Activated B cell treated with CpG ODN at 0.5 μM for 24 hours (primary cell): ENCODE results near the gene SLC22A5. TPM values are rescaled to one million over a fixed set of nuclear protein-coding genes. Genes with fewer than 3 reads are reported as not detected.

Source experiments
- ATAC-seq: fragments of 200-7000 bp; cut with Tn5 transposase; one replicate; pipeline ENCODE4 v1.10.0; 2021; ENCODE audit warnings: low read depth, mild to moderate bottlenecking, moderate library complexity
- CTCF ChIA-PET: fragments of 350-600 bp; sonication (Branson Sonifier 250); formaldehyde crosslinking; loops from one replicate; lab custom pipeline; 2021; ENCODE audit warnings: antibody characterized with exemption; lab: Charles Lee
- POLR2A ChIA-PET: fragments of 350-600 bp; sonication (Branson Sonifier 250); formaldehyde crosslinking; loops from one replicate; lab custom pipeline; 2021; ENCODE audit warnings: antibody characterized with exemption; lab: Charles Lee
- DNase-seq: peaks from one replicate; pipeline ENCODE4 v3.0.0; 2022
- H3K27ac Mint-ChIP-seq: one replicate; pipeline ENCODE4 v1.8.0; 2020; ENCODE audit warnings: mixed read lengths
- H3K27me3 Mint-ChIP-seq: one replicate; pipeline ENCODE4 v1.8.0; 2021; ENCODE audit warnings: mixed read lengths
- H3K36me3 Mint-ChIP-seq: one replicate; pipeline ENCODE4 v1.8.0; 2021; ENCODE audit warnings: low read depth, mixed read lengths
- H3K4me1 Mint-ChIP-seq: one replicate; pipeline ENCODE4 v1.8.0; 2021; ENCODE audit warnings: mixed read lengths
- H3K4me3 Mint-ChIP-seq: one replicate; pipeline ENCODE4 v1.8.0; 2020; ENCODE audit warnings: mild to moderate bottlenecking, mixed read lengths
- H3K9me3 Mint-ChIP-seq: one replicate; pipeline ENCODE4 v1.8.0; 2020; ENCODE audit warnings: mixed read lengths
- intact Hi-C: fragments of 100-400 bp; cut with micrococcal nuclease; formaldehyde crosslinking; loops from one replicate; pipeline ENCODE4 v1.15.1; 2024
- total RNA-seq: library from RNA; stranded (reverse); gene quantifications from 2 replicates; pipeline ENCODE4 v1.2.3, GENCODE V29; 2022
- TF ChIP-seq, protein P1 (sequence below): fragments of 200-600 bp; IDR thresholded peaks from one replicate; pipeline ENCODE4 v1.8.0; 2022; ENCODE audit warnings: antibody characterized with exemption, mild to moderate bottlenecking

The SLC22A5 gene
- total RNA-seq, 1 donor from 2014 or later = 6.6 TPM

DNA sequence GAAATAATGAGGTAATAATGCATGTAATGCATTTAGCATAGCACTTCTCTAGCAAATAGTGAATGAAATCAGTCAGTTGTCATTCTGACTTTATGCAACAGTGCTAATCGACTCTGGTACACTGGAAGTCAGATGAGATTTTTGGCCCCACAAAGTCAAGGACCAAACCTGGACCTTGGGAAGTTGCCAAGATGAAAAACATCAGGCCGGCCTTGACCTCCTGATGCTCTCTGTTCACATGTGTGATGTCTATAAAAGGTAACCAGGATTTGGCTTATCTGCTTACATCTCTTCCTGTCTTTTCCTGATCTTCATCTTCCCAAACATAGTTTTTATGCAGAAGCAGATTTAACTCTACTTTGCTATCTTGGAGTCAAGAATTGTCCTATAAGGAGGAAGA lies 39.5 kb downstream of the SLC22A5 start:
- TF ChIP-seq, protein P1, sequence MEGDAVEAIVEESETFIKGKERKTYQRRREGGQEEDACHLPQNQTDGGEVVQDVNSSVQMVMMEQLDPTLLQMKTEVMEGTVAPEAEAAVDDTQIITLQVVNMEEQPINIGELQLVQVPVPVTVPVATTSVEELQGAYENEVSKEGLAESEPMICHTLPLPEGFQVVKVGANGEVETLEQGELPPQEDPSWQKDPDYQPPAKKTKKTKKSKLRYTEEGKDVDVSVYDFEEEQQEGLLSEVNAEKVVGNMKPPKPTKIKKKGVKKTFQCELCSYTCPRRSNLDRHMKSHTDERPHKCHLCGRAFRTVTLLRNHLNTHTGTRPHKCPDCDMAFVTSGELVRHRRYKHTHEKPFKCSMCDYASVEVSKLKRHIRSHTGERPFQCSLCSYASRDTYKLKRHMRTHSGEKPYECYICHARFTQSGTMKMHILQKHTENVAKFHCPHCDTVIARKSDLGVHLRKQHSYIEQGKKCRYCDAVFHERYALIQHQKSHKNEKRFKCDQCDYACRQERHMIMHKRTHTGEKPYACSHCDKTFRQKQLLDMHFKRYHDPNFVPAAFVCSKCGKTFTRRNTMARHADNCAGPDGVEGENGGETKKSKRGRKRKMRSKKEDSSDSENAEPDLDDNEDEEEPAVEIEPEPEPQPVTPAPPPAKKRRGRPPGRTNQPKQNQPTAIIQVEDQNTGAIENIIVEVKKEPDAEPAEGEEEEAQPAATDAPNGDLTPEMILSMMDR = no peak
- Mint-ChIP-seq H3K27ac (peak overlapping the region; percentile 99), H3K9me3 (no peaks in the 10 kb centered on the region), H3K36me3 (peaks cover 3% of the 10 kb centered on the region), H3K27me3 (no peaks in the 10 kb centered on the region), H3K4me1 (peaks cover 63% of the 10 kb centered on the region), H3K4me3 (peak overlapping the region; percentile 52)
- POLR2A ChIA-PET = interaction anchor here (1.4 to 4.6 kb wide), 4 partner anchors 16 to 87 kb away, joined by 3 to 149 read pairs (median 113); partner anchors contain the start of gene IRF1
- intact Hi-C loops = no loop called here
- no peak for ATAC-seq
- CTCF ChIA-PET = interaction anchor here (1.2 to 3.9 kb wide), 4 partner anchors 12 to 91 kb away, joined by 3 to 36 read pairs (median 10); no protein-coding TSS in a partner anchor
- DNase-seq = no peak

DNA sequence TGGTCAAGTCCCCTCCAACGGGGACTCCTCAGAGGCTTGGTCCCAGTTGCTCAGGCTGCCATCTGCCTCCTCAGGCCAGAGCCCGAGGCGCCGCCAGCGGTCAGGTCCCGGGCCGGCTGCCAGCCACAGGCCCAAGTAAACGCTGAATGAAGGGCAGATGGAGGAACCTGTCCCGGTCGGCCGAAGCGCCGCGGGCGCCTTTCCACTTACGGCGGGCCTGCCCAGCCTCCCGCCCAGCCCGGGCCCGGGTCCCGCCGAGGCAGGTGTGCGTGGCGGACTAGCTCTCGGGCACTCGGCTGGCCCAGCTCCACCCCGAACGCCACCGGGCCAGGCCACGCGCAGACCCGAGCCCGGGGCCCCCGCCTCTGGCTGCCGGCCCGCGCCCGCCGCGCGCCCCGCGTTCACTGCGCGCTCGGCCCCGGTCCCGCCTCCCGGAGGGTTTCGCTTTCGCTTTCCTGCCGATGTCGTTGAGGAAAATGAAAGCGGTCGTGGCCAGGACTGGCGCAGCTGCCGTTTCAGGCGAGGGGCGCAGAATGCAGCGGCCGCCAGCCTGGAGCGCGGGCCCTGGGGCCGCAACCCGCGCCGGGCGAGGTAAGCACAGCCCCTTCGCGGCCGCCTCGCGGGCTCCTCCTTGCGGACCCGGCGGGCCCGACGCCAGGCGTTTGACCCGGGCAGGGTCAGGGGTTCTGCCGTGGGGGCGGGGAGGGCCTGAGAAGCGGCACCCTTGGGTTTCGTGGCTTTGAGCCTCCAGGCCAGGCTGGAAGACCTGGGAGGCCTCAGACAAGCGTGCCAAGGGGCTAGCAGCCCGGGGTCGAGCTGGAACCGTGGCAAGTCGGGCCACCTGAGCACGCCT lies 41.2 kb downstream of the SLC22A5 start:
- H3K4me3 Mint-ChIP-seq = peak overlapping the region; percentile 94
- ChIA-PET POLR2A (interaction anchor here (0.6 to 4.6 kb wide), 27 partner anchors 8 to 1577 kb away, joined by 3 to 149 read pairs (median 6); partner anchors contain the start of genes IRF1, RAD50 and SLC22A5), CTCF (interaction anchor here (0.6 to 3.9 kb wide), 14 partner anchors 10 to 409 kb away, joined by 3 to 36 read pairs (median 6); partner anchors contain the start of gene IRF1)
- no peaks in the 10 kb centered on the region for H3K9me3 Mint-ChIP-seq
- H3K27ac Mint-ChIP-seq = peak overlapping the region; percentile 99
- DNase-seq (peak; percentile 85), ATAC-seq (peak; percentile 86)
- H3K27me3 Mint-ChIP-seq = no peaks in the 10 kb centered on the region
- peaks cover 75% of the 10 kb centered on the region for H3K4me1 Mint-ChIP-seq
- TF ChIP-seq, protein P1 = no peak
- intact Hi-C loops = loop anchor here (1.0 to 5.0 kb wide), 10 partner anchors 9 to 776 kb away; partner anchors contain the start of genes GDF9, IRF1, RAD50 and RAPGEF6
- H3K36me3 Mint-ChIP-seq = peaks cover 4% of the 10 kb centered on the region

DNA sequence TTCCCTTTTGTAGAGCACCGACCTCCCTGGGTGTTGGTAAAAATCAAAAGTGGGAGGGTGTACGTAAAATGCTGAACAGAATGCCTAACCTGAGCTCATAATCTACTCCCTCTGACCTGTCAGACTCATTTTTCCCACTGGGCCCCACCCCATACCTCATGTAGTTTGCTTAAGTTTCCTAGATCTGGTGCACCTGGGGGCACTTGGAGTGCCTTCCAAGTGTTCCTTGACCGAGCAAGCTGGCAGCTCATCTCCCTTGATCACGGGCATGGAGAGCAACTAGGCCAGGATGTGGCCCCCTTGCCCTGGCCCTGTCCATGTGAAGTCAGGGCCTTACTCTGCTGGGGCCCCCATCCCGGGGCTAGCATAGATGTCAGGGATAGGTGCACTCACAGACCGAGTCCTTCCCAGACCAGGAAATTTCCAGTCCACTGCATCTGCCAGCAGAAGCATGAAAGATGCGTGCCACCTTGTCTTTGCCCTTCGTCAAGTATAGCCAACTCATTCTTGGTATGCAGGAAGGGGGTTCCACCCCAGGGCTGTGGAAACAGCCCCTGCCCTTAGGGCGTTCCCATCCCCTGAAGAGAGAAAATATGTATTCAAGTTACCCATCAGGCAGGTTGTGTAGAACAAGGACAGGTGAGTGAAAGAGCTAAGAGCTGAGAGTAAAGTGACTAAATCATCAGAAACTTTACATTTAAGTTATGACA lies 41.9 kb downstream of the SLC22A5 start:
- Mint-ChIP-seq H3K36me3 (peaks cover 4% of the 10 kb centered on the region), H3K4me3 (peak overlapping the region; percentile 94), H3K27ac (peak overlapping the region; percentile 99), H3K9me3 (no peaks in the 10 kb centered on the region), H3K4me1 (peaks cover 75% of the 10 kb centered on the region), H3K27me3 (no peaks in the 10 kb centered on the region)
- DNase-seq (no peak), ATAC-seq (peak; percentile 32)
- intact Hi-C loops = loop anchor here (1.0 to 5.0 kb wide), 9 partner anchors 8 to 777 kb away; partner anchors contain the start of genes IRF1, RAD50 and RAPGEF6
- POLR2A ChIA-PET = interaction anchor here (0.6 to 4.6 kb wide), 25 partner anchors 9 to 1576 kb away, joined by 3 to 149 read pairs (median 9); partner anchors contain the start of genes IRF1, RAD50 and SLC22A5
- TF ChIP-seq, protein P1 = no peak
- CTCF ChIA-PET = interaction anchor here (0.6 to 3.9 kb wide), 13 partner anchors 9 to 408 kb away, joined by 3 to 36 read pairs (median 7); partner anchors contain the start of gene IRF1

DNA sequence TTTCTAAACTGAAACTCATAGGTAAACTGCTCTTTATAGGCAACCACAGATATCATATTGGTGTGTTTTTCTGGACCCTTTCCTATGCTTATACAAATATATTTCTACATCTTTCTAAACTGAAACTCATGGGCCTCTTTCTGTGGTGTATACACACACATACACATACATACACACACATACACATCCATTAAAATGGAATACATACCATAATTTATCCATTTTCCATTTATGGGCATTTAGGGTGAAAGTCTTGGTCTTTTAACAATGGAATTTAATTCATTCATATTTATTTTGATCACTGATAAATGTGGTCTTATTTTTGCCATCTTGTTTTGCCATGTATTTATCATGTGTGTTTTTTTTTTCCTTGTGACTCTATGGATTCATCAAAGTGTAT lies 44.1 kb downstream of the SLC22A5 start:
- Mint-ChIP-seq H3K36me3 (peaks cover 12% of the 10 kb centered on the region), H3K27me3 (no peaks in the 10 kb centered on the region), H3K9me3 (no peaks in the 10 kb centered on the region), H3K4me3 (peak overlapping the region; percentile 38), H3K4me1 (peaks cover 86% of the 10 kb centered on the region), H3K27ac (peak overlapping the region; percentile 99)
- CTCF ChIA-PET = interaction anchor here (2.7 kb wide), 1 partner anchor 76 kb away, joined by 12 read pairs; the partner anchor contains the start of gene IRF1
- no peak for ATAC-seq
- POLR2A ChIA-PET = interaction anchor here (0.6 to 7.9 kb wide), 7 partner anchors 9 to 82 kb away, joined by 3 to 246 read pairs (median 14); partner anchors contain the start of gene IRF1
- no peak for DNase-seq
- intact Hi-C loops = loop anchor here (5.0 kb wide), 1 partner anchor 144 kb away; the partner anchor contains the start of gene RAD50
- TF ChIP-seq, protein P1 = no peak
